ENCODE results near the gene ABTB1.

ABTB1 gene

DNA sequence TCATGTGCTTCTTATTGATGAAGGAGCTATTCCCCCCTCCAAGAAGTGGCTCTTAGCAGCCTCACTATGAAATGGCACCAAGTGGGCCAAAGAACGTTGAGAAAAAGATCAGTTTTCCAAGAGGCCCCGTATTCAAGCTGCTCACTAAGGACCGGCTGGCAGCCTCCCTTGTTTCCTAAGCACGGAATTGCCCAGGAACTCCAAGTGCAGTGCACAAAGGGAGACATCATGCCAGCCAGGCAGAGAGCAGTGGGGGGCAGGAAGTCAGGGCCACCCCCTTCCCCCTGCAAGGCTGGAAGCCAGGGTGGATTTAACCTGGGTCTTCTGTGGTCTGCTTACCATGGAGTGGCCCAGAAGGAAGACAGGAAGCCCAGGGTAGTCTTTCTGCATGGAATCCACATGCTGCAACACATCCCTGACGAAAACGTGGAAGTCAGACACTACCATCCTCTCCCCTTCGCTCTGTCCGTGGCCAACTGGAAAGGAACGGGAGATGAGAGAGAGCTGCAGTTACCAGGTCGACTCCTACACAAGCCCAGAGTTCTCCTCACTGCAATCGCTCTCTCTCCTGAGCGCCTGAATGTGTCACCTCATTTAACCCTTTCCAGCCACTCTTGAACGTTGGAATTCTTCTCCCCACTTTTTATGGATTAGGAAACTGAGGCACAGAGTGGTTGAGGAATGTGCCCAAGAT, 49.5 kb downstream of the ABTB1 start:
- DNase-seq, result no peak

DNA sequence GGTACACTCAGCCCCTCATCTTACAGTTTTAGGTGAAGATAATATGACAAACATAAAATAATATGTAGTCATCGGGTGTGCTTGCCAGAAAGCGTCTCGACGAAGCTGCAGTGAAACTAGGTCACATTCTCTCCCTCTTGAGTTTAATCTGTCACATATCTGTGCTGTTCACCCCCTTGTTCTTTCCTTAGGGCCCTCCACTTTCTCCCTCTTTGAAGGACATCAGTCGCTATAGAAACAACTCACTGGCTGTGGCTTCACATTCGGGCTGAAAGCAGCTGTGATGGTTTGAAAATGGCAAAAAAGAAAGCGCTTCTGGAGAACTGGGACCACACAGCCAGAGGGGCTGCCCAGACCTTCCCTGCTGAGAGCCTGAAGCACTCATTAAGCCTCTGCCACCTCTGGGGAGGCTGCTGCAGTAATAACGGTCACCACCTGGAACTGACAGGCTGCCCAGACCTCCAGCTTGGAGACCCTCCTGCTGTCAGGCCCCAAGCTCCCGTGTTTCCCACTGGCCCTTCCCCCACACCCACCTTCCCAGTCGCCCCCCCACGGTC, 50.3 kb downstream of the ABTB1 start:
- no peak for DNase-seq

DNA sequence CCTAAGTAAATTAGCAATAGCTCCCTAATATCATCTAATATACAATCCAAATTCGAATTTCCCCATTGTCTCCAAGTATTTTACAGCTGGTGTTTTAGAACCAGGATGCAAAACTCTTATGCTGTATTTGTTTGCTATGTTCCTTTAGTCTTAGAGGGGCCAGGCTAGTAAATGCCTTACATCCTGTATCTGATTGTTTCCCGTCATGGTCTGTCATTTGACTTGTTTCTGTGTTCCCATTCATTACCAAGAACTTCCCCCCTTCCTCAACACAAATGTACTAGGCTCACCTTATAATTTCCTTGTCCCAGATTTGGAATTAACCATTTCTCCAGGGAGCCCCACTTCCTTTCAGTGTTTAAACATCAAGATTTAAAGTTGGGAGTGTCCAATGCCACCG, 54.1 kb downstream of the ABTB1 start:
- DNase-seq, result no peak

DNA sequence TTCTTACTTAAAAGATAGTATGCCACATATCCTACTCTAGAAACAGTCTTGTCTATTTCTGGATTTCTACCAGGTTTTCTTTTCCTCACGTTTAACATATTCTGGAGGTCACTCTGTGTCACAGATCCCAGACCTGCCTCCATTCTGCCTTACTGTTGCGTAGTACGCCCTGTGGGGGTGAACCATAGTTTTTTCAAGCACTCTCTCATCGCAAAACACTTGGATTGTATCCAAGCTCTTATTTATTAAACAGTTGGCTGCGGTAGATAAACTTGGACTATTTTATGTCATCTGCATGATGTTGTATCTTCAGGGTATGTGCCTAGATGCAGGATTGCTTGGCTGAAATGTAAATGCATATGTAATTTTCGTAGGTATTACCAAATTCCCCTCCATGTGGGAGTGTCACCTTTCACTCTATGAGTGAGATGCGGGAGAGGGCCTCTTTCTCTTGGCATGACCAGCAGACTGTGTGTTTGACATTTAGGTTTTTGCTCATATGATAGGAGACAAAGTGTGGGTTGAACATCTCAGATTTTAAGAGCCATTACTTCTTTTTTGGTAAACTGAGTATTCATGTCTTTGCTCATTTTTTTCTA, 55.8 kb downstream of the ABTB1 start:
- no peak for DNase-seq

DNA sequence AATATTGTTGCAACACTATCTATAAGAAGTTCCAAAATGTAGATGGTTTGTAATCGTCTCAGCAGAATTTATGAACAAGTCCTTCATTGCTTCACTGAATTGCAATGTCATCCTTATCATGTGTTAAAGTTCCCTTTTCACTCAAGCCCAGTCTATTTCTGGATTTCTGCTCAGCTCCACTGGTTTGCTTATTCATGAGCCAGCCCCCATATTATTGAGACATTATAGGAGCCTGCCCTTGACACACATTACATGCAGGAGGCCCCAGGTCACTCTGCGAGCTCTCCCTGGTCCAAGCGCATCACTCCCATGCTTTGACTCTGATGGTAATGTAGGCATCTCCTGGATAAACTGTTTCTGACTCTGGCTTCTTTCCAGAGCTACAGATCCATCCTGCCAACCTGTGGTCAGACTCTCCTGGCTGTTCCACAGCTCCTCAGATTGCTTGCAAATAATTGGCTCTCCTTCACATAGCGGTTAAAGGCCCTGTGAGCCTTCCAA, 56.9 kb downstream of the ABTB1 start:
- DNase-seq, result no peak

DNA sequence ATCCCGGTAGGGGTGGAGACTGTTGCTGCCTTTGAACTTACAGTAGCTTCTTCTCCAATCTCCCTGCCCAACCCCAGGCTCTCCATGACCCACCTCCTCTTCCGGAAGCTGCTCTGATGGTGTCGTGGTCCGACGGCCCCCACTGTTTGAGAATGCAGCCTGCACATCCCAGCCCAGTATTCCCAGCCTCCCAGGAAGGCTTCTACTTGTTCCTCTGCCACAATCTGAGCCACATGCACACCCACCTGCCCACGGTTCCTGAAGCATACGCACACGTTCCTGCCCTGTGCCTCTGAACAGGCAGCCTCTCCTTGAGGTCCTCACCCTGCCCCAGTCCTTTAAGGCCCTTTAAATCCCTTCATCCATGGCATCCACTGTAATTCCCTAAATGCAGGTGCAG, 57.4 kb downstream of the ABTB1 start:
- DNase-seq, result no peak
